Fibroblast of skin of right quadriceps (primary cell): ENCODE measurements around the gene NBEA.
A peak's percentile ranks its signal among the peaks of the same experiment; 100 is the strongest.
"Not testable (repeated sequence)": the region's sequence is repeated elsewhere in the genome, so short reads cannot be mapped to it uniquely, and the experiment has no call there.

Source experiments
- DNase-seq: peaks from one replicate; pipeline ENCODE4 v3.0.0-alpha.2; 2013

NBEA gene

DNA sequence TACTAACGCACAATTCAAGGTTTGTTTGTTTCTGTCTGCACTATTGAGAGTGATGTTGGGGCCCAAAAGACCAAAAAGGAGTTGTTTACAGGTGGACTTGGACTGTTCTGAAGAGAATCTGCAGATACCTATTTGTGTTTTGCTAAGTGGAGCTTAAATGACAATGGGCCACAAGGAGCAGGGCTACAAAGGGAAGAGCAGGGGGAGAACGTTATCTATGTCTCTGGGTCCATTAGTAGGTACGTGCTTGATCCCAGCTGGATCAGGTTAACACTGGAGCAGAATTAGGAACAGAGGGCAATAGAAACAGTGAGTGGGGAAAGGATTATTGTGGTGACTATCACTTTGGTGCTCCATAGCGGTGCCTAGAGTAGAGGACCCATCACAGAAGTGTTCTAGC lies 22.5 kb downstream of the NBEA start:
- DNase-seq: no peak

DNA sequence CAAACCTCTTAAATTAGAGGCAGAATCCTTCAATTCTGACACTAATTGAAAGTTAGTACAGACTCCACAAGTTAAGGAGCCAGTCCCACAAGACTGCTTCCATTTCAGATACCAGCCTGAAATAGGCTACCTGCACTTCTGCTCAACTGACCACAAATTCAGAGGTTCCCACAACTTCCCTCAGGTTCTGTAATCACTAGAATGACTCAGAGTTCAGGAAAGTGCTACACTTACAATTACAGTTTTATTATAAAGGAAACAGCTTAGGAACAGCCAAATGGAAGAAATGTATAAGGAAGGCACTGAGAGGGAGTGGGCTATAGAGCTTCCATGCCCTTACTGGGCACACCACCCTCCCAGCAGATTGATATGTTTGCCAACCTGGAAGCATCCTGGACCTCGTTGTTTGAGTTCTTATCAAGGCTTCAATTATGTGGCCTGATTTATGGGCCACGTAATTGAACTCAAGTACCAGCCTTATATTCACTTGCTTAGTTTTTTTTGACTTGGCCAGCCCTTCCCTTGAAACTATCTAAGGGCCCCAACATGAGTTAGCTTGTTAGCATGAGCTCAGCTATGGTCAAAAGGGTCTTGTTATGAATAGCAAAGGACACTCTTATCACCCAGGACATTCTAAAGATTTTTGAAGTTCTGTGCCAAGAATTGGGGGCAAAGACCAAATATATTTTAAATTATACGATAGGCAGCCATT lies 25.9 kb downstream of the NBEA start:
- no peak for DNase-seq

DNA sequence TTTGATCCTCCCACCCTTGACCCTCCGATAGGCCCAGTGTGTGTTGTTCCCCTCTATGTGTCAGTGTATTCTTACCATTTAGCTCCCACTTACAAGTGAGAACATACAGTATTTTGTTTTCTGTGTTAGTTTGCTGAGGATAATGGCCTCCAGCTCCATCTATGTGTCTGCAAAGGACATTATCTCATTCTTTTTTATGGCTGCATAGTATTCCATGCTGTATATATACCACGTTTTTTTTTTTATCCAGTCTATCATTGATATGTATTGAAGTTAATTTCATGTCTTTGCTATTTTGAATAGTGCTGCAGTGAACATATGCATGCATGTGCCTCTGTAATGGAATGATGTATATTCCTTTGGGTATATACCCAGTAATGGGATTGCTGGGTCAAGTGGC lies 27.5 kb downstream of the NBEA start:
- DNase-seq: not testable (repeated sequence)

DNA sequence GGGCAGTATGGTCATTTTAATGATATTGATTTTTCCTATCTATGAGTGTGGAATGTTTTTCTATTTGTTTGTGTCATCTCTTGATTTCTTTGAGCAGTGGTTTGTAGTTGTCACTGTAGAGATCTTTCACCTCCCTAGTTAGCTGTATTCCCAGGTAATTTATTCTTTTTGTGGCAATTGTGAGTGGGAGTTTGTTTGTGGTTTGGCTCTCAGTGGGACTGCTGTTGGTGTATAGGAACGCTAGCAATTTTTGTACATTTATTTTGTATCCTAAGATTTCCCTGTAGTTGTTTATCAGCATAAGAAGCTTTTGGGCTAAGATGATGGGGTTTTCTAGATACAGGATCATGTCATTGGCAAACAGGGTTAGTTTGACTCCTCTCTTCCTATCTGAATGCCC lies 28.9 kb downstream of the NBEA start:
- no peak for DNase-seq

DNA sequence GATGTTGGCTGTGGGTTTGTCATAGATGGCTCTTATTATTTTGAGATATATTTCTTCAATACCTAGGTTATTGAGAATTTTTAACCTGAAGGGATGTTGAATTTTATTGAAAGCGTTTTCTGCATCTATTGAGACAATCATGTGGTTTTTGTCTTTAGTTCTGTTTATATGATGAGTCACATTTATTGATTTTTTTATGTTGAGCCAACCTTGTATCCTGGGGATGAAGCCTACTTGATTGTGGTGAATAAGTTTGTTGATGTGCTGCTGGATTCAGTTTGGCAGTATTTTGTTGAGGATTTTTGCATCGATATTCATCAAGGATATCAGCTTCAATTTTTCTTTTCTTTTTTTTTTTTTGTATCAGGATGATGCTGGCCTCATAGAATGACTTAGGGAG lies 29.4 kb downstream of the NBEA start:
- DNase-seq: no peak

DNA sequence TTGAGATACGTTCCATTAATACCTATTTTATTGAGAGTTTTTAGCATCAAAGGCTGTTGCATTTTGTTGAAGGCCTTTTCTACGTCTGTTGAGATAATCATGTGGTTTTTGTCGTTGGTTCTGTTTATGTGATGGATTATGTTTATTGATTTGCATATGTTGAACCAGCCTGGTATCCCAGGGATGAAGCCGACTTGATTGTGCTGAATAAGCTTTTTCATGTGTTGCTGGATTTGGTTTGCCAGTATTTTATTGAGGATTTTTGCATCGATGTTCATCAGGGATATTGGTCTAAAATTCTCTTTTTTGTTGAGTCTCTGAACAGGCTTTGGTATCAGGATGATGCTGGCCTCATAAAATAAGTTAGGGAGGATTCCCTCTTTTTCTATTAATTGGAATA lies 43.1 kb downstream of the NBEA start:
- not testable (repeated sequence) for DNase-seq

DNA sequence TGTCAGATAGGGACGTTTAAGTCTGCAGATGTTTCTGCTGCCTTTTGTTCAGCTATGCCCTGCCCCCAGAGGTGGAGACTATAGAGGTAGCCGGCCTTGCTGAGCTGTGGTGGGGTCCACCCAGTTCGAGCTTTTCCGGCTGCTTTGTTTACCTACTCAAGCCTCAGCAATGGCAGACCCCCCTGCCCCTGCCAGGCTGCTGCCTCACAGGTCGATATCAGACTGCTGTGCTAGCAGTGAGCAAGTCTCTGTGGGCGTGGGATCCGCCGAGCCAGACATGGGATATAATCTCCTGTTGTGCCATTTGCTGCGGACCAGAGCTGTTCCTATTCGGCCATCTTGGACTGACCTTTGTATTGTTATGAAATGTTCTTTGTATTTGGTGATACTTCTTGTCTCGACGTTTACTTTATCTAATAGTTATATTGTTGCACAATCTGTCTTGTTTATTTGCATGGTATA lies 46.3 kb downstream of the NBEA start:
- no peak for DNase-seq

DNA sequence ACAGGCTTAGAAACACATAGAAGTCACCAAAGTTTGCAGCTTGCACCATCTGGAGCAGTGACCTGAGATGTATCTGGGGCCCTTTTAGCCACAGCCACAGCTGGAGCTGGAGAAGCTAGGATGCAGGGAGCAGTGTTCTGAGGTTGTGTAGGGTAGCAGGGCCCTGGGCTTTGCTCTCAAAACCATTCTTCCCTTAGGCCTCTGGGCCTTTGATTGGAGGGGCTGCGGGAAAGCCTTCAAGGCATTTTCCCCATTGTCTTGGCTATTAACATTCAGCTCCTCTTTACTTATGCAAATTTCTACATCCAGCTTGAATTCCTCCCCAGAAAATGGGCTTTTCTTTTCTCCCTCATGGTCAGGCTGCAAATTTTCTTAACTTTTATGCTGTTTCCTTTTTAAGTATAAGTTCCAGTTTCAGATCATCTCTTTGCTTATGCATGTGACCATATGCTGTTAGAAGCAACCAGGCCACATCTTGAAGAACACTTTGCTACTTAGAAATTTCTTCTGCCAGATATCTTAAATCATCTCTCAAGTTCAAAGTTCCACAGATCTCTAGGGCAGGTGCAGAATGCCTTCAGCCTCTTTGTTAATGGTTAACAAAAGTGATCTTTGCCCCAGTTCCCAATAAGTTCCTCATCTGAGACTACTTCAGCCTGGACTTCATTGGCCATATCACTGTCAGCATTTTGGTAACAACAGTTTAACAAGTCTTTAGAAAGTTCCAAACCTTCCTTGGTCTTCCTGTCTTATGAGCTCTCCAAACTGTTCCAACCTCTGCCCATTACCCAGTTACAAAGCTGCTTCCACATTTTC lies 48.5 kb downstream of the NBEA start:
- no peak for DNase-seq

DNA sequence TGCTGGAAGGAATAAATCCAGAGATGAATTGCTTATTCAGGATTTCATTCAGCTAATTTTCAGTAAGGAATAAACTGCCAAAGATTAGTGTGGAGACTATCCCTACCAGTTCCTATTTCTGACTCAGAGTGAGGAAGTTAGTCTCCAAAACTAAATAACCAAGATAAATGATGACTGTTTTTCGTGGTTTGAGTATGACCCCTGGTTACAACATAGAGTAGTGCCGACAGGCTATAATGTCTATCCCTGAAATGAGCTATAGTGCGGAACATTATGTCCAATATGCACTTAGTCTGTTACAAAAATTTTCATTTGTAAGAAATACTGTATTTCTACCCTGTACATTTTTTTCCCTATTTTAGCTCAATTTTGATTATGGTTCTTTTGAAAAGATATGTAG lies 51.4 kb downstream of the NBEA start:
- DNase-seq: peak; percentile 22

DNA sequence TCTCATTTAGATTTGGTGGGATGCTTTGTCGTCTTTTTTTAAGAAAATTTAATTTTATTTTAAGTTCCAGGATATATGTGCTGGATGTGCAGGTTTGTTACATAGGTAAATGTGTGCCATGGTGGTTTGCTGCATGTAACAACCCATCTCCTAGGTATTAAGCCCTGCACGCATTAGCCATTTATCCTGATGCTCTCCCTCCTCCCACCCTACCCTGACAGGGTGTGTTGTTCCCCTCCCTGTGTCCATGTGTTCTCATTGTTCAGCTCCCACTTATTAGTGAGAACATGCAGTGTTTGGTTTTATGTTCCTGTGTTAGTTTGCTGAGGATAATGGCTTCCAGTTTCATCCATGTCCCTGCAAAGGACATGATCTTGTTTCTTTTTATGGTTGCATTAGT lies 61.7 kb downstream of the NBEA start:
- DNase-seq: not testable (repeated sequence)

DNA sequence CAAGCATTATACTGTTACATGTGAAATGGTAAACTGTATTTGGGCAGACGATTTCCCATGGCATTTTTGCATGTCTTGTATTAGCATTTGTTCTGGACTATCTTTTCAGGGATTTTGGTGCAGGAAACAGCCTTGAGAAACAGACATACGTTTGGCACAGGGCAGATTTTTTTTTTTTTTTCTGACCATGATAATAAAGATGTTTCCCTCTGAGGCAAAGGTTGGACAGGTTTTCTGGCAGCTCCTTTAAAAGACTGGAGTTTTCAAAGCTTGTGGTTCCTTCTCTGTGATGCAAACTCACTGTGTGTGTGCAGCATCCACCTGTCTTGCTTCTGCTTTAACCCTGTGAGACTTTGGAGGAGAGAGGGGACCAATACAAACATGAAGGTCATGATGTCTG lies 63.0 kb downstream of the NBEA start:
- no peak for DNase-seq

DNA sequence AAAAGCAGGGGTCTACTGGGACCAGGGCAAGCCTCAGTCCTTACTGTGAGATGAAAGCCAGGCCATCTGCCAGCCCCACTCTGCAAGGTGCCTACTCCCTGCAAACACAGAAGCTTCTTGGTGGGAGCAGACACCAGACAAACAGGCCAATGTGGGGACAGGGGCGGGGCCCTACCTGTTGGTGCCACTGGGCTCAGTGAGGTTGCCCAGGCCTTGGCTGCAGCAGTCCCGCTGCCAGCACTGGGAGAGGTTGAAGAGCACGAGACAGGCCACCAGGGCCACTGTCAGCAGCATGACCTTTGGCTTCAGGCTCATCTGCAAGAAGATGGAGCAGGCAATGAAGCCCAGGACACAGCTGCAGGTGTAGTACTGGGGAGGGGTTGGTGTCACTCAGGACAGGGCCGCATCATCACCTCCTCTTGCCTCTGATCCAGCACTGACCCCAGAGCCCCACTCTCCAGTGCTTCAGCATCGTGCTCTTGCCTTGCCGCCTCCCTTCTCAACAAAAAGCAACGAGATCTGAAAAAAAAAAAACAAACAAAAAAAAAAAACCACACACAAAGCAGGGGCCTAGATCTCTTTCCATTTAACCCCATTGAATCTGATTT lies 72.6 kb downstream of the NBEA start:
- DNase-seq: no peak

DNA sequence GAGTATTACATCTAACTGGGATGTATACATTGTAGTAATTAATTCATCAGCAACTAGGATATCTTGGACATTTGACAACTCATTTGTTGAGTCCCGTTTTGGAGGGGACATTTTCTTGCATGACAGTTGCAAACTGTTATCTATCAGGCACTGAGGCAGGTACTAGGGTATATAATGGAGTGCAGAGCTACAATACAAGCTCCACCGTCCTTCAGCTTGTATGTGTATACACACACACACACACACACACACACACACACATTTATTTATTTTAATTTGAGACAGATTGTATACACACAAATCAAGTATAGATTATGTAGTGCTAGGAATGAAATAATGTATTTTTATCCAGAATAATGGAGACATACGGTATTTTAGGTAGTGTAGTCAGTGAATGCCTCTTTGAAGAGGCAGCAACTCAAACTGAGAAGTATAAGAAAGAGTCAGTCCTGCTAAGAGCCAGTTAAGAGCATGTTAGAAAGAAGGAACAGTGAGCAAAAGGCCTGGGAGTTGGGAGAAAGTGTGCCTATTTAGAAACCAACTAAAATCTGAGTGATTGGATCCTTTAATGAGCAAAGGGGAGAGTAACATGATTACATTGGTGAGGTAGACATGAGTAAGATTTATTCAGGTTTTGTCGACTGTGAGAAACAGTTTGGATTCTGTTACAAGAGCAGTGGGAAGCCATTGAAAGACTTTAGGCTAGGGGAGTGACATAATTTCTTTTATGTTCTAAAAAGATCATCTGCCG lies 74.5 kb downstream of the NBEA start:
- DNase-seq: no peak

DNA sequence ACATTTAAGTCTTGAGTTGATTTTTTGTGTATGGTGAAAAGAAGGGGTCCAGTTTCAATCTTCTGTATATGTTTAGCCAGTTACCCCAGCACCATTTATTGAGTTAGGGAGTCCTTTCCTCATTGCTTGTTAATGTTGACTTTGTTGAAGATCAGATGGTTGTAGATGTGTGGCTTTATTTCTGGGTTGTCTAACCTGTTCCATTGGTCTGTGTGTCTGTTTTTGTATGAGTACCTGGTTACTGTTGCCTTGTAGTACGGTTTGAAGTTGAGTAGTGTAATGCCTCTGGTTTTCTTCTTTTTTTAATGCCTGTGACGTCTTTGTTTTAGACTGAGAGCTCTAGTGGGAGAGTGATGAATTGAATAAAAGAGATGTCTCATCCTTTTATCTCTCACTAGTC lies 83.2 kb downstream of the NBEA start:
- DNase-seq: no peak

DNA sequence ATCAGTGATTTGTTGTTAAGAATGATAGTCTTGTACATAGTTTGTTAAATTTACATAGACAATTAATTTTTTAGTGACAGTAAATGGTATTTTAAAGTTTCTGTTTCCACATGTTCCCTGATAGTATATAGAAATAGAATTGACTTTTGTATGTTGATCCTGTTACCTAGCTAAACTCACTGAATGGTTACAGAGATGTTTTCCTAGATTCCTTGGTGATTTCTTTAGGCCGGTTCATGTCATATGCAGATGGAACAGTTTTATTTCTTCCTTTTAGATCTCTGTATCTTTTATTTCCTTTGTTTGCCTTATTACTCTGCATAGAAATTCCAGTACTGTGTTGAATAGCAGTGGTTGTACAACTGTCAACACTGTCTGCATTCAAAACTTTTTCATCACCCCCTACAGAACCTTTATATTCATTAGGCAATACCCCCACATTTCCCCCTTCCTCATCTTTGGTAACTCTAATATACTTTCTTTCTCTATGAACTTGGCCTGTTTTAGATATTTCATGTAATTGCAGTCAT lies 86.3 kb downstream of the NBEA start:
- DNase-seq: no peak

DNA sequence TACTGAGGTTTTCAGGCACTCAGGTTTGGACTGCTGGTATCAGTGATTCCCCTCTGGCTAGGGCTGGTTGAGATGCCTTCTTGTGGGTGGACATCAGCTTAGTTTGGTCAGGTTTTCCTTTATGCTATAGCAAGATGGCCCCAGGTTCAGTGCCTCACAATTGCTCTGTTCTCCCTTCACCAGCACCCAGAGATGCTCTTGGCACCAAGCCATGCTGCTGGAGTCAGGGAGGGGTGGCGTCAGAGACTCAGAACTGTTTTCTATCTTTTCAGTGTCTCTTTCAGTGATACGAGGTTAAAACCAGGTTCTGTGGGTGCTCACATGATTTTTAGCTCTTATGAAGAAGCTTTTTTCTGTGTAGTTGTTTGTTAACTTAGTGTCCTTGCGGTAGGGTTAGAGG lies 96.9 kb downstream of the NBEA start:
- DNase-seq: no peak

DNA sequence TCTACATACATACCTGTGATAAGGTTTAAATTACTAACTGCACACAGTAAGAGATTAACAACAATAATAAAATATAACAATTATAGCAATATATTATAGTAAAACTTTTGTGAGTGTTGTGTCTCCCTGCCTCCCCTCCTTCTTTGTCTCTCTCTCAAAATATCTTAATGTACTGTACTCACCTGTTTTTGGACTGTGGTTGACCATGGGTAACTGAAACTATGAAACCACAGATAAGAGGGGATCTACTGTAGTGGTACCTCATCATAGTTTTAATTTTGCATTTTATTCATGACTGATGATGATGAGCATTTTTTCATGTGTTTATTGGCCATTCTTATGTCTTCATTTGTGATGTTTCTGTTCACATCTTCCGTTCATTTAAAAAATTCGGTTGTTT lies 104.5 kb downstream of the NBEA start:
- no peak for DNase-seq

DNA sequence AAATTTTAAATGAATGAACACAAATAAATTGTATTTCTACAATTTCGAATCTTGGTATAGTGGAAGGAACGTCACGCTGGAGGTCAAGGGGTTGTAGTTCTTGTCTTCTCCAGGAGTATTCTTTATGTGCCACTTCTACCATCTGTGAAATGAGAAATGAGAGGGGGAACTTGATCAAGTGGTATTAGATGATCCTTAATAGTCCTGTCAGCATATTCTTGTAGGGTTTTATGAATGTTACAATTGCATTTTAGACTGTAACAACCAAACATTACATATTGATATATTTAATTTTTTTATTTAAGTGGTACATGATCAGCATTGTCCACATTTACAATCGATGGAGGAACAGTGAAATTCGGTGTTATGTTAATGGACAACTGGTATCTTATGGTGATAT lies 113.6 kb downstream of the NBEA start:
- no peak for DNase-seq

DNA sequence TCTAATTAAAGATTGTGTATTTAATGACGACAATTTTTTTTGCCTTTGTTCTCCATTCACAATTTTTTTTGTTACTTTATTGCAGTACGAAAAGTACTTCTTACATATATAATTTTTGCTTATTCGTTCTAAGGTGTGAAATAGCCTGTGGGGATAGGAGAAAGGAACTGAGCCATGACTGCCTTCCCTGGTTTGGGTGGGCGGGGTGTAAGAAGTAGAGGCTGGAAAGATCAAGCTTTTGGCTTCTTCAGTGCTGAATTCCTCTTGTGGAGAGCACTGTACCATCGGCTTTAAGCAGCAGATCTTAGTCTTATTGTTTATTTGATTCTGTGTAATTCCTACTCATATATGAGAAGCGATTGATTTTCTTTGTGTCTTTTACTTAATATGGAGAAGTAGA lies 115.8 kb downstream of the NBEA start:
- DNase-seq: no peak

DNA sequence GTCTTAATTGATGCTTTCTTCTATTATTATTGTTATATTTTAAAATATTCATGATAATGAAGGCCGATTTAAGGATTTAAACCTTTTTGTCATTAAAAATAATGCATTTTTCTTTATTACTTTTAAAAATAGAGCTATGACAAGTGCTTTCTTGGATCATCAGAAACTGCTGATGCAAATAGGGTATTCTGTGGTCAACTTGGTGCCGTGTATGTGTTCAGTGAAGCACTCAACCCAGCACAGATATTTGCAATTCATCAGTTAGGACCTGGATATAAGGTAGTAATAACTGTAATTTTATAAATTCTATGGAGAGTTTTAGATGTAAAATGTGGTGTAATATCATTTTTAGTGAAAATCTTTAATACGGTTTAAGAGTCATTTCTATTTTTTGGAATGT lies 116.5 kb downstream of the NBEA start:
- DNase-seq: not testable (repeated sequence)

DNA sequence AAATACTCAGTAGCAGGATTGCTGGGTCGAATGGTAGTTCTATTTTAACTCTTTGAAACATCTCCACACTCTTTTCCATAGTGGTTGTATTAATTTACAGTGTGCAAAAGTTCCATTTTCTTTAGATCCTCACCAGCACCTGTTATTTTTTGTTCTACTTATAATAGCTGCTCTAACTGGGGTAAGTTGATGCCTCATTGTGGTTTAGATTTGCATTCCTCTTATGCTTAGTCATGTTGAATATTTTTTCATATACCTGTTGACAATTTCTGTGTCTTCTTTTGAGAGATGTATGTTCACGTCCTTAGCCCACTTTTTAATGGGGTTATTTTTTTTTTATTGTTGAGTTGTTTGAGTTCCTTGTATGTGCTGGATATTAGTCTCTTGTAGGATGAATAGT lies 144.6 kb downstream of the NBEA start:
- no peak for DNase-seq

DNA sequence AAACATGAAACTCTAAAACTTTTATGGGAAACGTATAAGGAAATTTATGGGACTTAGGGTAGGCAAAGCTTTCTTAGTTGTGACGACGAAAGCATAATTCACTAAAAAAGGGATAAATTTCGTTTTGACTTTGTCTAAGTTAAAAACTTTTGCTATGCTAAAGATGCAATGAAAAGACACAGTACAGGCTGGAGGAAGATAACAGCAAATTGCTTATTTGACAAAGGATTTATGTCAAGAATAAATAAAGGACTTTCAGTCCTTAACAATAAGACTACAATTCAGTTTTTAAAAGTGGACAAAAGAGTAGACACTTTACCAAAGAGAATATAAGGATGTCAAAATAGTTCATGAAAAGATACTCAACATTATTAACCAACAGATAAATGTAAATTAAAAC lies 150.2 kb downstream of the NBEA start:
- no peak for DNase-seq

DNA sequence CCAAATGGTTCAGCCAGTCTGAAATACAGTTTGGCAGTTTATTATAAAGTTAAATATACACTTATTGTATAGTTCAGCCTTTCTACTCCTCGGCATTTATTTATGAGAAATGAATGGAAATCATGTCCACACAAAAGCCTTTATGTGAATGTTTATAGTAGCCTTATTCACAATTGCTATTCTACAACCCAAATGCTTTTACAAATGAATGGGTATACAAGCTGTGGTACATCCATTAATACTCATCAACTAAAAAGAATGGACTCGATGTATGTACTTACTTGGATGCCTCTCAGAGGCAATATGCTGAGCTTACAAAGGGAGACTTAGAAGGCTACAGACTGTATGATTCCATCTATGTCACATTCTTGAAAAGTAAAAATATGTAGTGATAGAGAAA lies 150.7 kb downstream of the NBEA start:
- no peak for DNase-seq
